PC-3 (cell line): ENCODE data around the gene PLIN3.

Experiments
- EZH2 ChIP-seq: fragments of 300-600 bp; sonication (generic); IDR thresholded peaks from one replicate; pipeline ENCODE4 v1.6.1; 2017; ENCODE audit warnings: antibody characterized with exemption, mild to moderate bottlenecking, low read length; ENCODE audit not compliant: unreplicated experiment
- EZH2phosphoT487 ChIP-seq: fragments of 300-600 bp; sonication (generic); IDR thresholded peaks from 2 replicates; pipeline ENCODE4 v1.6.1; 2018; ENCODE audit warnings: mild to moderate bottlenecking, antibody characterized with exemption, low read length, borderline replicate concordance
- TF ChIP-seq, protein P1 (sequence below): fragments of 300-600 bp; sonication (generic); conservative IDR thresholded peaks from 2 replicates; pipeline ENCODE4 v1.5.1; 2017; ENCODE audit warnings: antibody characterized with exemption, low read depth, mild to moderate bottlenecking, low read length

DNA sequence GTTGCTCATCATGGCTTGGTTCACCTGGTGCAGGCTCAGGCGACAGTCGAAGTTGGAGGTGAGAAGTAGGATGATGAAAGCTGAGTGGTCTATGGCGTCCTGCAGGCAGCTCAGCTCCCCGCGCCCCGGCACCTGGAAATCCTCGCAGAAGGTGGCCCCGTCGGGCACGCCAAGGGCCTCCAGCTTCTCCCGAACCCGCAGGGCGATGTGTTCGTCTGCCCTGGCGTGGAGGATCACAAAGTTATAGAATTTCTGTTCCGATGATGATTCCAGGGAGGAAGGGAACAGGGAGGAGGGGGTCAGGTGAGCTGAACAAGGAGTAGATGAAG lies 50.6 kb downstream of the PLIN3 start:
- TF ChIP-seq, protein P1, sequence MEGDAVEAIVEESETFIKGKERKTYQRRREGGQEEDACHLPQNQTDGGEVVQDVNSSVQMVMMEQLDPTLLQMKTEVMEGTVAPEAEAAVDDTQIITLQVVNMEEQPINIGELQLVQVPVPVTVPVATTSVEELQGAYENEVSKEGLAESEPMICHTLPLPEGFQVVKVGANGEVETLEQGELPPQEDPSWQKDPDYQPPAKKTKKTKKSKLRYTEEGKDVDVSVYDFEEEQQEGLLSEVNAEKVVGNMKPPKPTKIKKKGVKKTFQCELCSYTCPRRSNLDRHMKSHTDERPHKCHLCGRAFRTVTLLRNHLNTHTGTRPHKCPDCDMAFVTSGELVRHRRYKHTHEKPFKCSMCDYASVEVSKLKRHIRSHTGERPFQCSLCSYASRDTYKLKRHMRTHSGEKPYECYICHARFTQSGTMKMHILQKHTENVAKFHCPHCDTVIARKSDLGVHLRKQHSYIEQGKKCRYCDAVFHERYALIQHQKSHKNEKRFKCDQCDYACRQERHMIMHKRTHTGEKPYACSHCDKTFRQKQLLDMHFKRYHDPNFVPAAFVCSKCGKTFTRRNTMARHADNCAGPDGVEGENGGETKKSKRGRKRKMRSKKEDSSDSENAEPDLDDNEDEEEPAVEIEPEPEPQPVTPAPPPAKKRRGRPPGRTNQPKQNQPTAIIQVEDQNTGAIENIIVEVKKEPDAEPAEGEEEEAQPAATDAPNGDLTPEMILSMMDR, result no peak
- TF ChIP-seq EZH2phosphoT487 (no peak), EZH2 (no peak)
